AG04449 (cell line): ENCODE data around the gene CCDC85A.
"Not testable (repeated sequence)": the region's sequence is repeated elsewhere in the genome, so short reads cannot be mapped to it uniquely, and the experiment has no call there.

Source experiments
- CTCF ChIA-PET: fragments of 350-600 bp; formaldehyde crosslinking; extraction: SDS; loops from one replicate; lab custom pipeline; 2021; ENCODE audit warnings: antibody characterized with exemption; lab: Yijun Ruan, JAX
- POLR2A ChIA-PET: fragments of 400-600, 350-600 bp; formaldehyde crosslinking; extraction: SDS; loops from one replicate; lab custom pipeline; 2020; ENCODE audit warnings: antibody characterized with exemption, inconsistent platforms; lab: Yijun Ruan, JAX
- DNase-seq: peaks from one replicate; pipeline ENCODE4 v3.0.0-alpha.2; 2010; ENCODE audit warnings: low read depth, low spot score
- H3K4me3 ChIP-seq: 2 replicates; pipeline ENCODE4 v1.5.1; 2011; ENCODE audit warnings: low read depth, mild to moderate bottlenecking, control low read depth, low read length
- TF ChIP-seq, protein P1 (sequence below): IDR thresholded peaks from one replicate; pipeline ENCODE4 v1.5.1; 2011; ENCODE audit warnings: mild to moderate bottlenecking, moderate library complexity, low read length, control low read depth, inconsistent platforms; ENCODE audit not compliant: insufficient read depth; ENCODE audit errors: missing control alignments

CCDC85A gene

DNA sequence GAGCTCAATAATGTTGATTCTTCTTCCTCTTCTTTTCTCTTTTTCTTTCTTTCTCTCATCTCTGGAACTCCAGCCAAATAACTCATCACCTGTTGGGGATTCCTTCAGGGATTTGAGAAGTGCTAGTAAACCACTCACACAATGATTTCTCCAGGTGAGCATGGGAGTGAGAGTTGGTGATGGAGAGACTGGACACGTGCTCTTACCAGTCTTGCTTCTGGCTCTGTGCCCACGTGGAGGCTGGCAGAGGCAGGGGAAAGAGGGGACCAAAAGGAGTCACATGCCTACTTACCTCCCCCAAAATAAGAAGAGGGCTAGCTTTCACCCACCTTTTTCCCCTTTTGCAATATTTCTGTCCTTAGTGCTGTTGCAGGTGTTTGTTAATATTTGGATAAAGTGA, 28.6 kb upstream of the CCDC85A start:
- DNase-seq, result no peak
- no peak overlapping the region for H3K4me3 ChIP-seq
- CTCF ChIA-PET, result interaction anchor here (1.4 kb wide), 2 partner anchors 25 to 28 kb away, joined by 3 to 4 read pairs; partner anchors contain the start of gene CCDC85A
- POLR2A ChIA-PET, result no interaction called here
- TF ChIP-seq, protein P1, sequence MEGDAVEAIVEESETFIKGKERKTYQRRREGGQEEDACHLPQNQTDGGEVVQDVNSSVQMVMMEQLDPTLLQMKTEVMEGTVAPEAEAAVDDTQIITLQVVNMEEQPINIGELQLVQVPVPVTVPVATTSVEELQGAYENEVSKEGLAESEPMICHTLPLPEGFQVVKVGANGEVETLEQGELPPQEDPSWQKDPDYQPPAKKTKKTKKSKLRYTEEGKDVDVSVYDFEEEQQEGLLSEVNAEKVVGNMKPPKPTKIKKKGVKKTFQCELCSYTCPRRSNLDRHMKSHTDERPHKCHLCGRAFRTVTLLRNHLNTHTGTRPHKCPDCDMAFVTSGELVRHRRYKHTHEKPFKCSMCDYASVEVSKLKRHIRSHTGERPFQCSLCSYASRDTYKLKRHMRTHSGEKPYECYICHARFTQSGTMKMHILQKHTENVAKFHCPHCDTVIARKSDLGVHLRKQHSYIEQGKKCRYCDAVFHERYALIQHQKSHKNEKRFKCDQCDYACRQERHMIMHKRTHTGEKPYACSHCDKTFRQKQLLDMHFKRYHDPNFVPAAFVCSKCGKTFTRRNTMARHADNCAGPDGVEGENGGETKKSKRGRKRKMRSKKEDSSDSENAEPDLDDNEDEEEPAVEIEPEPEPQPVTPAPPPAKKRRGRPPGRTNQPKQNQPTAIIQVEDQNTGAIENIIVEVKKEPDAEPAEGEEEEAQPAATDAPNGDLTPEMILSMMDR, result no peak

DNA sequence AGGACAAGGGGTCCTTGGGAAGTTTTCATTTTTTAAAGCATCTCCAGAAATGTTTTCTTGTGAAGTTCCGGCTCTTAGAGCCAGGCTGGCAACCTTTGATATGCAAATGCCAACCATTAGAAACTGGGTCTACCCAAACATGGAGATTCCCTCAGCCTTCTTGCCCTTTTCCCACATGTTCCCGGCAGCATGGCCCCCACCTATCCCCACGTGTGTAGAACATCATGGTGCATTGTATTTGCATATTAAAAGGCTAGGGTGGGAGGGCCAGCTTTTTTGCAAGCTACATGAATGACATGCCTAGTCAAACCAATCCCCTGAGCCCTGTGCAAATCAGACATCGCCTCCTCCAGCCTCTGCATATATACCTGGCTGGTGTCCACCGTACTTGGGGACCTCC, 23.9 kb upstream of the CCDC85A start:
- H3K4me3 ChIP-seq, result not testable (repeated sequence)

DNA sequence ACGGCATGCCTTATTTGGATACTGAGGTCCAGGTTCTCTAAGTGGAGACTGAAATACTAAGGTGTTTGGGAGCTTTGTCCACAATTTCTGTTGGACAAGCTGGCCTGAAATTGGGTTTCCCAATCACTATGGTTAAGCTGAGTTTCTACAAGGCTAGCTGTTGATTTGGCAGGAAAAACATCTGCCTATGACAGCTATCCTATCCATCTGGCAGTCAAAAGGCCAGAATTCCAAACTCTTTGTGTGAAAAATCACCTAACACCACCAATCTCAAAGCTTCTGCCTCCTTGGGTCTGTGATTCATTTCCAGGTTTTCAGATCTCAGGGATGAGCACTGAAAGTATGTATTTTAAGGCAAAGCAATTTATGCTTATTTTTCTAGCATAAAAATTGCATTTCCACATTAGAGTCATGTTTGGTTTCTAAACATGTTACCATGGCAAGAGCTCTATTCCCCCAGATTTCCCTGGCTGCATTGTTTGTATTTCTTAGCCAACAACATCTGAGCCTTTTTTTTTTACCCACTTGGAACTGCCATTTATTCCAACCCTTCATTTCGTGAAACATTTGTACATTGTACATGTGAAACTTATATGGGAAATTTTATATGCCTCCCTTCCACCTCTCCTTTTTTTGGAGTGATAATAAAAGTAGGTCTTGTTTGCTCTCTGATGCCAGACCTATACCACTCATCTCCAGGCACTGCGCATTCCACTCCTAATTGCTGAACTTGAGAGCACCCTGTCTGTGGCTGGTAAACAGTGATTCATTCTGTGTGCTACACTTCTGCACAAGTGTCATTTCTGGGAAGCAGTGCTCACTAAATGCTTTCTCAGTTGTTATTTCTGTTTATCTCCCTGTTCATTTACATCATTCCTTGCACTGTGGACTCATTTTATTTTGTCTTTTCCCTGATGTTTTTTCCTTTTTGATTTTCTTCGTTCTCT, 15.9 kb upstream of the CCDC85A start:
- peak; percentile 53 for DNase-seq
- TF ChIP-seq, protein P1, result no peak
- ChIA-PET POLR2A (no interaction called here), CTCF (no interaction called here)
- no peak overlapping the region for H3K4me3 ChIP-seq

More for the DNA sequence above, 23.9 kb upstream of the CCDC85A start:
- DNase-seq, POLR2A ChIA-PET, CTCF ChIA-PET: not testable (repeated sequence)

DNA sequence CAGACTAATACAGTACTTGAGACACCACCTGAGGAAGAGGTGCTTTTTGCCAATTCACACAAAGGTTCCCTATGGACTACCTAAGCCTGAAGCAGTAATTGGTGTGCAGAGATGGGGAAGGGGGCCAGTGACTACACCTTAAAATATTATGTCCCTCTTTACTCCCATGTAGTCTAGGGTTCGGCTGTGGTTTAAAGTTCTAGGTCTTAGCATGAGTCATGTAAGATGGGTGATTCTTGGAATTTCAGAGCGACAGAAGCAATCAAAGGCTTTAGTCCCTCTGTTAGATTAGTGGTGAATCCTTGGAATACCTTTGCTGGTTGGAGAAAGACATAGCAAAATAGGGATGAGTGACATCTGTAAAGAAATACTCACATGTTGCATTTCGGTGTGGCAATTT, 14.3 kb upstream of the CCDC85A start:
- H3K4me3 ChIP-seq, result no peak overlapping the region
- POLR2A ChIA-PET, result no interaction called here
- no peak for DNase-seq
- CTCF ChIA-PET, result no interaction called here
- TF ChIP-seq, protein P1, result no peak

DNA sequence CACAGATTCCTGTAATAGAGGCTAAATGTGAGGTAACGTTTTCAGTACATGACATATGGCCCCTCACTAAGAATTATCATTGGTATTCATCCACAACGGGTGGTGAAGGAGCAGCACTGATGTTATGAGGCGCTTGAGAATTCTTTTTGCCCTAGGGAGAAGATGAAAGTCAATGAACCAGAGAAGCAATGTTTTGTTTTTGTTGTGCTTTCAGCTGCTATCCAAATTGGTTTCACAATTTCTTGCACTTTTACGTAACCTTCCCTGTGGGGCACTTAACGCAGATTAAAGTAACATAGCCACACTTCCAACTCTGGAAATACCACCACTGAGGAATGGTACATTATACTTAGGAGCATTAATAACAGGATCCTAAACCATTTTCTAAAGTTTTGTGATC, 13.3 kb upstream of the CCDC85A start:
- CTCF ChIA-PET, result interaction anchor here (0.6 to 2.0 kb wide), 2 partner anchors 14 to 1326 kb away, joined by 3 to 12 read pairs; partner anchors contain the start of gene CCDC85A
- no peak for DNase-seq
- POLR2A ChIA-PET, result no interaction called here
- TF ChIP-seq, protein P1, result no peak
- H3K4me3 ChIP-seq, result no peak overlapping the region

DNA sequence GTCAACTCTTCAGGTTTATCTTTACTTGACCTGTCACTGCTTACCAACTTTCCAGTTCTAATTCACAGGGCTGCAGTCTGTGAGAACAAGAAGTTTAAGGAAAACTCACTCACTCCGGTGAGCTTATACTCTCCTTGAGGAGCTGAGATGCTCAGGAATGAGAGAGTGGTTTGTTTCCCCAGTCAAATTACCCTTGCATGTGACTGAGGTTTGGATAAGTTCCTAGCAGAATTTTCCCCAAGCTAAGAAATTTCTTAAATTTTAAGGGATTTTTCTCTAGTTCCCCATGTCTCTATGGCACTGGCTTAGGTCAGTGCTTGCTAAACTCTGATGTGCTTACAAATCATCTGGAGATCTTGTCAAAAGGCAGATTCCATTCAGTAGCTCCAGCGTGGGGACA, 12.8 kb upstream of the CCDC85A start:
- ChIA-PET POLR2A (no interaction called here), CTCF (interaction anchor here (2.0 kb wide), 1 partner anchor 13 kb away, joined by 12 read pairs; the partner anchor contains the start of gene CCDC85A)
- no peak overlapping the region for H3K4me3 ChIP-seq
- DNase-seq, result no peak
- TF ChIP-seq, protein P1, result no peak
